Adrenal gland (tissue), 19 donors: ENCODE measurements around the gene TNFAIP8. TPM values are rescaled to one million over a fixed set of nuclear protein-coding genes. Genes with fewer than 3 reads are reported as not detected.

Source experiments
- DNase-seq, 7 donors: peaks; one replicate each; pipeline ENCODE4 v3.0.0-alpha.2; 2019 to 2020
- H3K27ac ChIP-seq, 5 donors: fragments of 200-600 bp; sonication (generic) in 4 of 5; 1 replicate in 3 of 5; 2 replicates in 2 of 5; pipeline versions ENCODE4 v1.5.1 to v1.8.0; 2016 to 2020; ENCODE audit warnings: mild to moderate bottlenecking in 1 of 5
- H3K27me3 ChIP-seq: fragments of 200-600 bp; 2 replicates; pipeline ENCODE4 v1.8.0; 2021
- H3K36me3 ChIP-seq, 2 donors: fragments of 200-600 bp; replicated peaks in 1 of 2; 1 replicate in 1 of 2; 2 replicates in 1 of 2; pipeline versions ENCODE4 v1.5.1 to v1.8.0; 2018 to 2022
- H3K4me1 ChIP-seq, 2 donors: fragments of 200-600 bp; replicated peaks in 1 of 2; 1 replicate in 1 of 2; 2 replicates in 1 of 2; pipeline versions ENCODE4 v1.5.1 to v1.8.0; 2018 to 2021
- H3K4me3 ChIP-seq, 4 donors: fragments of 200-600 bp; sonication (generic) in 3 of 4; one replicate each; pipeline ENCODE4 v1.5.1; 2016 to 2018
- H3K9me3 ChIP-seq, 3 donors: fragments of 200-600 bp; sonication (generic) in 1 of 3; replicated peaks in 1 of 3; 1 replicate in 2 of 3; 2 replicates in 1 of 3; pipeline versions ENCODE4 v1.5.1 to v1.8.0; 2016 to 2021
- POLR2A ChIP-seq, 2 donors: fragments of 450-650 bp; IDR thresholded peaks; one replicate each; pipeline ENCODE4 v1.6.1; 2017; ENCODE audit warnings: antibody characterized with exemption in 2 of 2, mild to moderate bottlenecking in 2 of 2, moderate library complexity in 1 of 2
- WGBS, 4 donors: extraction: QIAGEN DNeasy Blood & Tissue Kit in 2 of 4; methylation state at CpG; one replicate each; pipeline versions ENCODE4 v1.1.5 to v1.1.7; 2013 to 2017; 5-methylcytosine and 5-hydroxymethylcytosine counted together
- intact Hi-C, 2 donors: fragments of 100-400 bp; cut with DNase I; formaldehyde crosslinking; loops; one replicate each; pipeline versions ENCODE4 v1.14.1 to v1.15.0; 2022 to 2023
- long read RNA-seq, 10 donors: library from polyadenylated mRNA in 3 of 10; unstranded in 2 of 10; stranded (forward) in 1 of 10; transcript quantifications; one replicate each; pipeline ENCODE4 v2.0.0 and lab custom pipeline, GENCODE V29; 2021 to 2026
- polyA plus RNA-seq, 3 donors: library from polyadenylated mRNA; stranded (reverse); fragments of 200-250 nt in 2 of 3; fragments of 350-450 nt in 1 of 3; fragmentation: Illumina TruSeq in 1 of 3; extraction: RNeasy Lipid Tissue Mini Kit (QIAGEN cat#74804) in 1 of 3; gene quantifications; one replicate each; pipeline ENCODE4 v1.2.3, GENCODE V29; 2013 to 2014
- total RNA-seq, 9 donors: library from RNA; depleted of rRNA in 4 of 9; stranded (reverse); fragments of >200 nt in 4 of 9; fragments of 120-200 nt in 1 of 9; fragmentation: NEBNext Ultra II Directional in 1 of 9; extraction: Animal tissue kit (Norgen Biotek cat#: 25700) in 1 of 9; gene quantifications; one replicate each; pipeline versions ENCODE4 v1.1.0 to v1.2.4, GENCODE V29; 2013 to 2023
- TF ChIP-seq, protein P1 (sequence below), 6 experiments: fragments of 450-650 bp in 4 of 6; fragments of 200-600 bp in 2 of 6; sonication (generic) in 1 of 6; IDR thresholded peaks; 1 replicate in 5 of 6; 2 replicates in 1 of 6; pipeline versions ENCODE4 v1.5.1 to v1.8.0; 2016 to 2021; ENCODE audit warnings: antibody characterized with exemption in 6 of 6, mild to moderate bottlenecking in 2 of 6, moderate library complexity in 1 of 6
- donor health status: healthy with polysubstance abuse.
- donor health status: Bipolar disorder and iron deficiency.
- donor health status: DM: yes; HTN: yes; CAD: no.
- donor health status: DM: no; HTN: no; CAD: no.
- donor health status: DM: no; HTN: no; CAD: no.
- donor health status: DM: yes; HTN: yes; CAD: no.

The TNFAIP8 gene
- total RNA-seq = 10 to 100 TPM in 2 of 9 donors, 1 to 10 TPM in 7; 1.4 to 12.7 (median 6.6) TPM
- 1 to 10 TPM; 3.1 to 6.3 (median 3.9) TPM for polyA plus RNA-seq
- long read RNA-seq, donor 1 = 0 reads
- long read RNA-seq, donor 2, partial matches to known transcripts = 0 of 1 reads
- long read RNA-seq, donor 2, other reads (novel, unspliced or antisense) = 0 of 1 reads
- long read RNA-seq, donor 3, full-length matches to known transcripts = 1 of 1 reads
- long read RNA-seq, donor 3, partial matches to known transcripts = 0 of 1 reads
- long read RNA-seq, donor 3, other reads (novel, unspliced or antisense) = 0 of 1 reads
- long read RNA-seq, donor 4, full-length matches to known transcripts = 4 of 4 reads
- long read RNA-seq, donor 4, partial matches to known transcripts = 0 of 4 reads
- long read RNA-seq, donor 4, other reads (novel, unspliced or antisense) = 0 of 4 reads
- long read RNA-seq, donor 5, full-length matches to known transcripts = 9 of 10 reads
- long read RNA-seq, donor 5, partial matches to known transcripts = 0 of 10 reads
- long read RNA-seq, donor 5, other reads (novel, unspliced or antisense) = 1 of 10 reads
- long read RNA-seq, donor 6, partial matches to known transcripts = 0 of 1 reads
- long read RNA-seq, donor 6, other reads (novel, unspliced or antisense) = 0 of 1 reads
- long read RNA-seq, donor 7, partial matches to known transcripts = 0 of 1 reads
- long read RNA-seq, donor 7, other reads (novel, unspliced or antisense) = 0 of 1 reads
- long read RNA-seq, donor 8, full-length matches to known transcripts = 2 of 2 reads
- long read RNA-seq, donor 8, partial matches to known transcripts = 0 of 2 reads
- long read RNA-seq, donor 8, other reads (novel, unspliced or antisense) = 0 of 2 reads
- long read RNA-seq, donor 9, full-length matches to known transcripts = 1 of 1 reads
- long read RNA-seq, donor 9, partial matches to known transcripts = 0 of 1 reads
- long read RNA-seq, donor 9, other reads (novel, unspliced or antisense) = 0 of 1 reads
- long read RNA-seq, donor 10 = 0 reads

DNA sequence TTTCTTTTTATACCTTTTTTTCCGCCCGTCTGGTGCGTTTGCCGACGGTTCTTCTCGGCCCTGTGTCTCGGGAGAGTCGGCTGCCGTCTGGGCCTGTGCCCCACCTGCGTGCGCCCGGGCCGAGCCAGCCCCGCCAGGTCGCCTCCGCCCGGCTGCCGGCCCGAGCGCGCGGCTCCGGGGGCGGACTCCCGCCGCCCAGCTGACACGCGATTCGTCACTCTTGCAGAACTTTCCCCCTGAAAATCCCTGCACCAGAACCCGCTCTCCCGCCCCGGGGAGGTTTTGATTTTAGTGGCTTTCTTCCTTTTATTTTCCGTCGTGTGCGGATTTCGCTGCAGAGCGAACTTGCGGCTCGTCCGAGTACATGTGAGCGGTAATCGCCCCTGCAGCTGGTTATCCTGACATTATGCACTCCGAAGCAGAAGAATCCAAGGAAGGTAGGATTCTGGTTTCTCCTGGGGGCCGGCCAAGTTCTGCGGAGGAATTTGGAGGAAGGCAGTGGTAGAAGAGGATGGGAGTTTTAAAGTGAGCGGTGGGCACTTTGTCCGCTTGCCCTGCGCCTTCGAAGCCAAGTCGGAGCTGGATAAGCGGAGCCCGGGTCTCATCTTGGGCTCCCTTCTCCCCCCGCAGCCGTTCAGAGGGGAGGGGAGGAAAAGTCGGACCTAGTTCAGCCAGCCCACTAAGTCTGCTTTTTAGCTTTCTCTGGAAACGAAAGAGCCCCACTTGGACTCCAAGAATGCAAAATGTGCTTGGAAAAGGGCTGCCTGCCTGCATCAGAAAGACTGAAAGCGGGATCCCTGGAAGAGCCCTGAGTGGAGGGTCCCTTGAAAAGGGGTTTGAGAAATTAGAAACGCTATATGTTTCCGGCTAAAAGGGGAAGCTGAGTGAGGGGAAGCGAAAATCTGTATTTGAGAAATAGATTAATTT lies at the start of gene TNFAIP8:
TNFAIP8 (plus strand) TSS at position 335 of the 927 bp plus-strand sequence; CDS start at position 407, 72 bp downstream.
- Histone ChIP-seq H3K36me3 (no peaks in the 10 kb centered on the region), H3K9me3 (no peaks in the 10 kb centered on the region), H3K4me1 (peaks cover 0 to 5% of the 10 kb centered on the region in 2 donors), H3K27ac (peak within 1 kb of the TSS in 4 of 5 donors; percentile 17 to 85 (median 53)), H3K27me3 (no peaks in the 10 kb centered on the region), H3K4me3 (peak within 1 kb of the TSS in 3 of 4 donors; percentile 24 to 88 (median 30))
- peak in 1 of 2 donors; percentile 34 for TF ChIP-seq POLR2A (IDR thresholded peaks at IDR 0.05)
- TF ChIP-seq, protein P1, sequence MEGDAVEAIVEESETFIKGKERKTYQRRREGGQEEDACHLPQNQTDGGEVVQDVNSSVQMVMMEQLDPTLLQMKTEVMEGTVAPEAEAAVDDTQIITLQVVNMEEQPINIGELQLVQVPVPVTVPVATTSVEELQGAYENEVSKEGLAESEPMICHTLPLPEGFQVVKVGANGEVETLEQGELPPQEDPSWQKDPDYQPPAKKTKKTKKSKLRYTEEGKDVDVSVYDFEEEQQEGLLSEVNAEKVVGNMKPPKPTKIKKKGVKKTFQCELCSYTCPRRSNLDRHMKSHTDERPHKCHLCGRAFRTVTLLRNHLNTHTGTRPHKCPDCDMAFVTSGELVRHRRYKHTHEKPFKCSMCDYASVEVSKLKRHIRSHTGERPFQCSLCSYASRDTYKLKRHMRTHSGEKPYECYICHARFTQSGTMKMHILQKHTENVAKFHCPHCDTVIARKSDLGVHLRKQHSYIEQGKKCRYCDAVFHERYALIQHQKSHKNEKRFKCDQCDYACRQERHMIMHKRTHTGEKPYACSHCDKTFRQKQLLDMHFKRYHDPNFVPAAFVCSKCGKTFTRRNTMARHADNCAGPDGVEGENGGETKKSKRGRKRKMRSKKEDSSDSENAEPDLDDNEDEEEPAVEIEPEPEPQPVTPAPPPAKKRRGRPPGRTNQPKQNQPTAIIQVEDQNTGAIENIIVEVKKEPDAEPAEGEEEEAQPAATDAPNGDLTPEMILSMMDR (IDR thresholded peaks at IDR 0.05) = no peak
- WGBS, 4 donors = 0 to 2% (median 1%) methylated on average over 44 to 60 of the region's 60 CpGs
- intact Hi-C loops = no loop called here
- peak; percentile 45 to 63 (median 54) for DNase-seq

DNA sequence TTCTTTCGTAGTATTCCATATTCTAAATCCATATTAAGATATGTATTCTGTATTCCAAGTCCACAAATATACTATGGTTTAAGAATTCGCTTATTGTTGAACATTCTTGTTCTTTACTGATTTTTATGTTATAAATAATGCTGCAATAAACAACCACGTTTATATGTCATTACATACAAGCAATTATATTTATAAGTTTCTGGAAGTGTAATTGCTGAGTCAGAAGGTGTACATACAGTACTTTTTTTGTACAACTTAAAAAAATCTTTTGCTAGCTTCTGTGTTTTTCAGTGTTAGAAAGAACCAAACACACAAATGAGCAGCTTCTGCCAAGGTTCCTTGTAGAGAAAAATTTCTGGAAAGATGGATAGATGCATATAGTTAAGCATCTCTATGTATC lies 48.6 kb upstream of the TNFAIP8 start:
- no peak for DNase-seq
- Histone ChIP-seq H3K9me3 (no peaks in the 10 kb centered on the region), H3K4me1 (peaks cover 0 to 8% of the 10 kb centered on the region in 2 donors), H3K36me3 (no peaks in the 10 kb centered on the region), H3K27me3 (no peaks in the 10 kb centered on the region), H3K27ac (no peak overlapping the region), H3K4me3 (no peak overlapping the region)
- TF ChIP-seq POLR2A (IDR thresholded peaks at IDR 0.05) = no peak
- TF ChIP-seq, protein P1 (IDR thresholded peaks at IDR 0.05) = no peak
- 77 to 81% (median 79%) methylated on average over 3 of the region's 3 CpGs for WGBS, 4 donors
- intact Hi-C loops = no loop called here

DNA sequence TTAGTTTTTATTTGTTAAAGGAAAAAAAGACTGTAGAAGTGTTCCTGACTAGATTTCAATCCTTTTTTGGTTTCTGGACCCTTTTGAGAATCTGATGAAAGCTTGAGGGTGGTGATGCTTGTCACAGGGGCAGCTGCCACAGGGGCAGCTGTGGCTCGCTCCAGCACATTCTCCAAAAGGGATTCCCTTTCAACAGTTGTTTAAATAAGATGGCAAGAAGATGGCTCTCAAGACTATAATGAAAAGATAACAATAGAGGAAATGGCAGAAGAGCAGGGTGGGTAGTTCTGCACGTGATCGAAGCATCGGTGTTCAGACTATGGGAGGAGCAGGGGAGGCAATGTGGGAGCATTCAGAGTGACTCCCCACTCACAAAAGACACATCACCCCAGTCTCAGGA lies 46.5 kb upstream of the TNFAIP8 start:
- no peak for DNase-seq
- intact Hi-C loops = no loop called here
- H3K4me3 ChIP-seq = no peak overlapping the region
- H3K36me3 ChIP-seq = no peaks in the 10 kb centered on the region
- H3K27me3 ChIP-seq = no peaks in the 10 kb centered on the region
- 75 to 94% (median 82%) methylated on average over 4 of the region's 4 CpGs for WGBS, 4 donors
- no peaks in the 10 kb centered on the region for H3K9me3 ChIP-seq
- TF ChIP-seq, protein P1 (IDR thresholded peaks at IDR 0.05) = no peak
- TF ChIP-seq POLR2A (IDR thresholded peaks at IDR 0.05) = no peak
- H3K27ac ChIP-seq = no peak overlapping the region
- H3K4me1 ChIP-seq = no peaks in the 10 kb centered on the region
